GM12891 (cell line): ENCODE data around the gene PFKFB1.

Experiments
- PAX5 ChIP-seq: IDR thresholded peaks from 2 replicates; pipeline ENCODE4 v1.6.1; 2011; ENCODE audit warnings: low read length, moderate library complexity, mild to moderate bottlenecking; ENCODE audit not compliant: insufficient read depth, severe bottlenecking
- POLR2A ChIP-seq: IDR thresholded peaks from 2 replicates; pipeline ENCODE4 v1.6.1; 2011; ENCODE audit warnings: low read depth, low read length, control low read depth
- POLR2AphosphoS5 ChIP-seq: IDR thresholded peaks from 2 replicates; pipeline ENCODE4 v1.6.1; 2011; ENCODE audit warnings: low read depth, low read length, control low read depth
- POU2F2 ChIP-seq: IDR thresholded peaks from 2 replicates; pipeline ENCODE4 v1.6.1; 2011; ENCODE audit warnings: low read depth, mild to moderate bottlenecking, control low read depth, low read length, moderate library complexity
- SPI1 ChIP-seq: IDR thresholded peaks from 2 replicates; pipeline ENCODE4 v1.6.1; 2011; ENCODE audit warnings: low read depth, low read length, control low read depth
- TAF1 ChIP-seq: IDR thresholded peaks from 2 replicates; pipeline ENCODE4 v1.6.1; 2011; ENCODE audit warnings: low read depth, low read length, control low read depth

GRCh38 chrX:55005256-55005655 is 11.3 kb upstream of the PFKFB1 start:
- TF ChIP-seq POLR2A (no peak), TAF1 (no peak), POLR2AphosphoS5 (no peak), SPI1 (no peak), POU2F2 (no peak), PAX5 (no peak)
